Activated naive CD4-positive, alpha-beta T cell treated with anti-CD3 and anti-CD28 coated beads, Interleukin-2, amount 50 U/mL, for 24 hours (primary cell): Measurements from ENCODE around the gene CCR3.

Source experiments
- H3K27ac Mint-ChIP-seq: one replicate; pipeline ENCODE4 v1.8.0; 2021; ENCODE audit warnings: mild to moderate bottlenecking, mixed read lengths
- H3K27me3 Mint-ChIP-seq: one replicate; pipeline ENCODE4 v1.8.0; 2021; ENCODE audit warnings: mixed read lengths
- H3K36me3 Mint-ChIP-seq: one replicate; pipeline ENCODE4 v1.8.0; 2021; ENCODE audit warnings: mixed read lengths
- H3K4me1 Mint-ChIP-seq: one replicate; pipeline ENCODE4 v1.8.0; 2021; ENCODE audit warnings: mixed read lengths
- H3K4me3 Mint-ChIP-seq: one replicate; pipeline ENCODE4 v1.8.0; 2021; ENCODE audit warnings: mild to moderate bottlenecking, mixed read lengths
- H3K9me3 Mint-ChIP-seq: one replicate; pipeline ENCODE4 v1.8.0; 2021; ENCODE audit warnings: mixed read lengths

Gene CCR3

DNA sequence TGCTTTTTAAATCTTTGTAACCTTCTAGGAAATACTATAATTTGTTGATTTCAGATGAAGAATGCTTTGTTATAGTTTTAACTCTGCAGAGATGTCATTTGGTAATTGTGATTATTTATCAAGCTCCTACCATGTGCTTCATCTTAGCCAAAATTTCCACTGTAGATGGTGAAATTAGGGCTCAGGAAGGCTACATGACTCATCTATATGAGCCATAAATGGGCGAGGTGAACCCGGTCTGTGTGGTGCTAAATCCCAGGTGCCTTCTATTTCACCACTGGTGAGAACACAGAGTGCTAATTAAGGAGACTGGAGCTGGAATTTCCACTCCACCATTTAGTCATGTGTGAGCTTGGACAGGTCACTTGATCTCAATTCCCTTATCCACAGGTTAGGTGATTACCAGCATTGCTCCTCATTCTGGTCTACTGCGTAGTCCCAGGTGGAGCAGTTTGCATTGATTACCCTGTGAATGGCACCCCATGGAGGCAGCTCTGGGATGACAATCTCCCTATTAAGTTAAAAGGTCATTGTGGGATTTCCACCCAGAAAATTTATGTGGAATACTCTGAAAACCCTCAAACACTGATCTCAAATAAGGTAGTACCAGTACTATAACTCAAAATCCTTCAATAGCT lies 2.8 kb upstream of the CCR3 start:
- Mint-ChIP-seq H3K9me3 (no peaks in the 10 kb centered on the region), H3K36me3 (no peaks in the 10 kb centered on the region), H3K4me1 (no peaks in the 10 kb centered on the region), H3K27ac (no peak overlapping the region), H3K27me3 (peaks cover 9% of the 10 kb centered on the region), H3K4me3 (no peak overlapping the region)

DNA sequence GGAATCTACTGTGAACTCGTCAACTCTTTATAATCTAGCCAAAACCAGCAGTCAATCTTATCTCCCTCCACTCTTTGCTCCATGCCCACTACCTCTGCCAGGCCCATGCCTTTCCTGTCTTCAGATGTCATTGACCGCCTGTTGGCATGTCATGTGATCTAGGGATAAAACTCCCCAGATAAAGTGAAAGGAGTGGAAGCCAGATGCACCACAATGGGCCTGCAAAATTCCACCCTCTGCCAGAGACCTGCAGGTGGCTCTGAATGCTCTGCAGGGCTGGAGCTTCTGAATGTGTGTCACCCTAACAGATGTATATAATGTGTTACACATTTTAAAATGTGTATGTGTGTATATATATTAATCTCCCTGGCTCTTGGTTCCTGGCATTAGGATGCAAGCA lies 2.3 kb upstream of the CCR3 start:
- peaks cover 9% of the 10 kb centered on the region for H3K27me3 Mint-ChIP-seq

DNA sequence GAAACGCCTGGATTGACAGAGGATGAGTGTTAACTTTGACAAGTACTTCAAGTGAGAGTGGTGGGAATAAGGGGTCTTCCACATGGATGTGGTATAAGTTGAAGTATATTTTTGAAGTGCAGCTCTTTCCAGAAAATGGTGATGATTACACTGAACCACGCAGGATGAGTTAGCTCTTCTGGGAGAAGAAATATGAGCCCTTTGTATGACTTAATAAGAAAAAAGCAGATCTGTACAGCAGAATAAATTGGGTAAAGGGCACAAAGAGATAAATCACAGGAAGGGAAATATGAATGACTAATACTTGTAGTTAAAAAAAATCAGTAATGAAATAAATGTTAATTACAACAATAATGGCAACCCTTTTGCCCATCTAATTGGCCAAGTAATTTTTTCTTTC lies 1.3 kb downstream of the CCR3 start:
- H3K4me1 Mint-ChIP-seq: no peaks in the 10 kb centered on the region
- H3K27me3 Mint-ChIP-seq: peaks cover 7% of the 10 kb centered on the region
- no peaks in the 10 kb centered on the region for H3K9me3 Mint-ChIP-seq
- no peaks in the 10 kb centered on the region for H3K36me3 Mint-ChIP-seq
- H3K27ac Mint-ChIP-seq: peak overlapping the region; percentile 31
- no peak overlapping the region for H3K4me3 Mint-ChIP-seq

More for the DNA sequence above, 2.3 kb upstream of the CCR3 start:
- Mint-ChIP-seq H3K4me1 (no peaks in the 10 kb centered on the region), H3K9me3 (no peaks in the 10 kb centered on the region), H3K36me3 (no peaks in the 10 kb centered on the region), H3K4me3 (no peak overlapping the region), H3K27ac (no peak overlapping the region)

DNA sequence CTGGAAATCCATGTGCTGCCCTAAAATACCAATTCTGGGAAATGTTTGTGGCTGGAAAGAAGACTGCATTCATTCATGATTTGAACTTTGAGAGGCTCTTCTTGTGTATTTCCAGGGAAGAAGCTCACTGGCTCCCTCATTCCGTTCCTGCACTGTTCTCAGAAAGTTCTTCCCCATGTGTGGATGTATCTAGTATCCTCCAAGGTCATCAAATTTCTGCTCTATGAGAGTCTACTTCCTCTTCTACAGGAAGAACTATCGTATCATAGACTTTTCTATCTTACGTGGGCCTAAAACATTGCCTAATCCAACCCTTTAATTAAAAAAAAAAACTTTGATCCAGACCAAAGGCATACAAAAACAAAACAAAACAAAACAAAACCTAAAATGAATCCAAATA lies 2.9 kb downstream of the CCR3 start:
- H3K9me3 Mint-ChIP-seq: no peaks in the 10 kb centered on the region
- H3K27ac Mint-ChIP-seq: no peak overlapping the region
- H3K36me3 Mint-ChIP-seq: no peaks in the 10 kb centered on the region
- H3K27me3 Mint-ChIP-seq: peaks cover 6% of the 10 kb centered on the region
- no peak overlapping the region for H3K4me3 Mint-ChIP-seq
- no peaks in the 10 kb centered on the region for H3K4me1 Mint-ChIP-seq

DNA sequence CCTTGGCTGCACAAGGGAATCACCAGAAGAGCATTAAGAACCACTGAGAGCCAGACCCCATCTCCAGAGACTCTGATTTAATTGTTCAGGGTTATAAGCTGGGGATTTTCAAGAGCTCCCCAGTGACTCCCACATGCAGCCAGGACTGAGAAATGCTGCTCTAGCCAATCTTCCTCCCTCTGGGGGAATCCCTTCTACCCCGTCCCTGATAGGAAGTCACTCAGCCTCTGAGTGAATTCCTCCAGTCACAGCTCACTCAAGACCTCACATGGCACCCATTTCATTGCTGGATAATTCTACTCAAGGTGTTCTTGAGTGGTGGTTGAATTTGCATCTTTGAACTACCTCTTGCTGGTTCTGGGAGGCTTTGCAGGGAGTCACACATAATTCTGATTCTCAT lies 10.7 kb downstream of the CCR3 start:
- H3K27ac Mint-ChIP-seq: no peak overlapping the region
- H3K4me1 Mint-ChIP-seq: no peaks in the 10 kb centered on the region
- no peaks in the 10 kb centered on the region for H3K36me3 Mint-ChIP-seq
- H3K4me3 Mint-ChIP-seq: no peak overlapping the region
- H3K27me3 Mint-ChIP-seq: peaks cover 4% of the 10 kb centered on the region
- H3K9me3 Mint-ChIP-seq: no peaks in the 10 kb centered on the region

DNA sequence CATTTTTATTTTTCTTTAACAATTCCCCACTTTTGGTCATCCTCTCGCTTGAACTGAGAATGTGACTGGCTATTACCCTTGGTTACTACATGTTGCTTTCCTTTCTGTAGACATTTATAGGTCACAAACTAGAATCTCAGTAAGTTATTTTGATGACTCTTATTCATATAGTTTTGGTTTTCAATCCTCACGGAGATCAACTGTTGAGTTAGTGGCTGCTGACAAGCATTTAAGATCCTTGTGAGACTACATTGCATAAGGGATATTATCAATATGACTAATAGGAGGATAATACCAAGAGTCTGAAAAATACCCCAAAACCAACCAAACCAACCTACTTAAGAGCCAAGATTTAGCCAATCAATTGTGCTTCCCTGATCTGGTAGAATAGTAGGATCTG lies 16.3 kb downstream of the CCR3 start:
- Mint-ChIP-seq H3K4me1 (peaks cover 6% of the 10 kb centered on the region), H3K27me3 (peaks cover 1% of the 10 kb centered on the region)

DNA sequence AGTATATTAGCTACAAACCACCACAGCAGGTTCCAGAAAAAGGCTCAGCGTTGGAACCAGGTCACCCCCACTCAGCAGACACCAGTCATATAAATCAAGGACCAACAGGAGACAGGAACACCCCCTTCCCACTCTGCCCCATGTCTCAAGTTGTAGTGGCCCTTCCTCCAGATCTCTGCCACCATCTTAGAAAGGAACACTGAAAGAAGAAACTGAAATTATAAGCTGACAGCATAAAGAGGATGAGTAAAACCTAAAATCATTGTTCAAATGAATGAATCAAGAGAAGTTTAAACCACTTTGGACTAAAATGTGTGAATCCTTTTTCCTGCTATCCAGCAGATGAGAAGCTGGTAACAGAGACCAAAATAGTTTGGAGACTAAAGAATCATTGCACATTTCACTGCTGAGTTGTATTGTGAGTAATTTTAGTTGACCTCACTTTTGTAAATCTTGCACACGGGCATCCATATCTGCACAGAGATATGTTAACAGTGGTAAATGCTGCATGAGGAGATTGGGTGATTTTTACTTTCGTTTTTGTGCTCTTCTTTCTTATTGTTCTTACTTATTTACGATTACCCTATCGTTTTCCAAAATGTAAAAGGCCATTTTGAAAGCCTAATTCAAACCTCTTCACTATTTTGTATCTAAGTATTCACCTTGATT lies 19.8 kb downstream of the CCR3 start:
- peaks cover 5% of the 10 kb centered on the region for H3K9me3 Mint-ChIP-seq
- peaks cover 4% of the 10 kb centered on the region for H3K36me3 Mint-ChIP-seq
- no peaks in the 10 kb centered on the region for H3K27me3 Mint-ChIP-seq
- peak overlapping the region; percentile 4 for H3K27ac Mint-ChIP-seq
- H3K4me3 Mint-ChIP-seq: no peak overlapping the region
- H3K4me1 Mint-ChIP-seq: peaks cover 6% of the 10 kb centered on the region

More for the DNA sequence above, 16.3 kb downstream of the CCR3 start:
- Mint-ChIP-seq H3K4me3 (no peak overlapping the region), H3K9me3 (peaks cover 5% of the 10 kb centered on the region), H3K36me3 (peaks cover 4% of the 10 kb centered on the region), H3K27ac (no peak overlapping the region)

DNA sequence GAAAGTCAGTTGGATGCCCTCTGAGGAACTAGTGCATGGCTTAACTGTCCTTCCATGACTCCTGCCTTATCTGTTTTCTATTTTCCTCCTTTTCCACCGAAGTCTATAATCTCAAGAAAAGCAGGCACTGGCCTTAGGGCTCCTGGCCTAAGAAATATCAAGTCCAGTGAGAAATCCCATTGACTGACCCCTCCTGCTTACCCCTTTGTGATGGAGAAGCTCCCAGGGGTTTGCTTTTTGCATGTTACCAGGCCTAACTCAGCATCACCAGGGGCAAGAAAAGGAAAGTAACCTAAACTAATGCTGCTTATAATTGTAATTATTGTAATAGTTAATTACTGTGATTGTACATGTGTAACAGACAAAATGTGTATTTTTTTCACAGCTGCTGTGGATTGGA lies 21.7 kb downstream of the CCR3 start:
- Mint-ChIP-seq H3K4me1 (peaks cover 6% of the 10 kb centered on the region), H3K36me3 (peaks cover 4% of the 10 kb centered on the region), H3K27ac (no peak overlapping the region), H3K27me3 (no peaks in the 10 kb centered on the region), H3K9me3 (peaks cover 5% of the 10 kb centered on the region), H3K4me3 (no peak overlapping the region)

DNA sequence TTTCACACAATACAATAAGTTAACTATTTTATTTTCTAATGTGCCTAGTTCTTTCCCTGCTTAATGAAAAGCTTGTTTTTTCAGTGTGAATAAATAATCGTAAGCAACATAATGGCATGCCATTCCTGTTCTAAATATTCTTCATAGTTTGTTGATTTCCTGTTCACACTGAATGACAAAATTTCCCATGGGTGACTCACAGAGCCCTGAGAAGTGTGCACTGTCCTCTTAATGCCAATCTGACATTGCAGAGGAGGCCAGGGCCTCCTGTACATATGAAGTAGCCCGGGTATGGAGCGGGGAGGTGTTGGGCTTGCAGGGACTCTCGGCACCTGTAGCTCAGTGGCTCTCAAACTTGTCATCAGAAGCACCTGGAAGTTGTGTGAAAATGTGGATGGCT lies 24.3 kb downstream of the CCR3 start:
- no peak overlapping the region for H3K4me3 Mint-ChIP-seq
- H3K4me1 Mint-ChIP-seq: peaks cover 11% of the 10 kb centered on the region
- H3K27me3 Mint-ChIP-seq: peaks cover 3% of the 10 kb centered on the region
- H3K36me3 Mint-ChIP-seq: no peaks in the 10 kb centered on the region
- H3K9me3 Mint-ChIP-seq: no peaks in the 10 kb centered on the region
- H3K27ac Mint-ChIP-seq: no peak overlapping the region

DNA sequence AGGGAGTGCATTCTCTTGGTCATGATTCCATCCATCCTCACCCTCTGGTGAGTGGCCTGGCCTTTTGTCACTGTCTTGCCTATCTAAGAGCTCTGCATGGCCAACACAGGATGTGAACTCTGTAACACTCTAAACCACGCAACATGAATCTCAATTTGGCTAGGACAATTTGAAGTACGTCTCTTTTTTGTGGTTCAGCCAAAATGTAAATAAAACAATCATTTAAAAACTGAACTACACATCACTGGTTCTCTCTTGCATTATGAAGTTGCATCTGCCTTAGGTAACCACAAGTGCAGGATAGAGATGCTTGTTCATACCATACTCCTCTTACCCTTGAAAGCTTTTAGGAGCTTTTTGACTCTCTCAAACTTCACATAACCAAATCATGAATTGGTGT lies 27.3 kb downstream of the CCR3 start:
- H3K4me3 Mint-ChIP-seq: no peak overlapping the region
- peaks cover 4% of the 10 kb centered on the region for H3K27me3 Mint-ChIP-seq
- no peaks in the 10 kb centered on the region for H3K36me3 Mint-ChIP-seq
- H3K9me3 Mint-ChIP-seq: no peaks in the 10 kb centered on the region
- H3K27ac Mint-ChIP-seq: no peak overlapping the region
- peaks cover 6% of the 10 kb centered on the region for H3K4me1 Mint-ChIP-seq

DNA sequence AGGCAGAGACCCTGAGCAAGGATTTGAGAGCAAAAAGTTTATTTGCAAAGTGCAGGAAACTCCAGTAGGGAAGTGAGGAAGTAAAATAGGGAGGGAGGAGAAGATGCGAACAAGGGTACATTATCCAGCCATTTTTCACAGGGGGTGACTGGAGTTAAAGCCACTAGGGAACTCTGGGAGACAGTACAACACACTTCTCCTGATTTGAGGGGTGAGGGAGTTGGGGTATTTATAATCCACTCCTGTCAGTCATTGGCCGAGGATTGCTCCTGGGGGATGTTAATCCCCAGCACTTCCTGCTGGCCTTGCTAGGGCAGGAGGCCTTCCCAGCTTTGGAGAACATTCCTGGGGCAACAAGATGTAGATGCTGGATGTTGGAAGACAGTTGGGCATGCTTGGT lies 28.2 kb downstream of the CCR3 start:
- Mint-ChIP-seq H3K27ac (no peak overlapping the region), H3K36me3 (no peaks in the 10 kb centered on the region), H3K4me1 (peaks cover 6% of the 10 kb centered on the region), H3K27me3 (peaks cover 4% of the 10 kb centered on the region), H3K9me3 (no peaks in the 10 kb centered on the region), H3K4me3 (no peak overlapping the region)

DNA sequence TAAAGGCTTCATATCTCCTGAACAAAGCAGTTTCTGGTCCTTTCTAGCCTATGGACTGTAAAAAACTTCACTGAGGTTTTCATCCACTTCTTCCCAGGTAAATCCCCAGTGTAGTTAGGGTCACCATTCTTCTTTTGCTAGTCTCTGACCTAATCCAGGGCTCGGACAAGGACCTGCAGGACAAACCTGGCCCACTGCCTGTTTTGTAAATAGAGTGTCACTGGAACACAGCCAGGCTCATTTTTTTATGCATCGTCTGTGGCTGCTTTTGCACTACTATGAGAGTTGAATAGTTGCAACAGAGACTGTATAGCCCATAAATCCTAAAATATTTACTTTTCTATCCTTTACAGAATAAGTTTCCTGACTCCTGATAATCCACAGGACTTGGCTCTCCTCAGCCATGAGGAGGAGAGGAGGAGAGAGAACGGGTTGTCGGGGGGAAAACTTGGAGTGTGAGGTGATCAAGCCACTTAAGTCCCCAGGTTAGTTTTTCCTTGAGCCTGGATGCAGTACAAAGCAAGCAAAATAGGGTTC lies 29.0 kb downstream of the CCR3 start:
- no peaks in the 10 kb centered on the region for H3K36me3 Mint-ChIP-seq
- H3K4me3 Mint-ChIP-seq: no peak overlapping the region
- H3K27me3 Mint-ChIP-seq: peaks cover 4% of the 10 kb centered on the region
- H3K4me1 Mint-ChIP-seq: peaks cover 6% of the 10 kb centered on the region
- no peak overlapping the region for H3K27ac Mint-ChIP-seq
- no peaks in the 10 kb centered on the region for H3K9me3 Mint-ChIP-seq

DNA sequence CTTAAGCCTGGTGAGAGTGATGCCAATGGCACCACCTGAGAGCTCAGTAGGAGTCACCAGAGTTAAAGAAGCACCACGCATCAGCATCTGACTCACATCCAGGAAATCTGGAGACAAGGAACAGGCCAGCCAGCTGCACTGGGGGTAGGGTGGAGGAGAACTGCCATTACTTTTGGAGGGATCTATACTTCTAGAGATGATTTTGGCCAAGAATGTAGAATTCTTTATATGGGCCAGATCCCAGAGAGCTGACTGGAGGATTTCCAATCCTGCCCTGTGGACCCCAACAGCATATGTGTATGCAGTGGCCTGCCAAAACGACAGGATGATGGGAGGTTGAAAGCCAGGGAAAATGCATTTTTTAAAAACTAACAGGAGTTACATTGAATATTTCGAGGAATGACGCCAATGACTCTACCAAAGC lies 29.8 kb downstream of the CCR3 start:
- peaks cover 4% of the 10 kb centered on the region for H3K27me3 Mint-ChIP-seq
- H3K4me3 Mint-ChIP-seq: no peak overlapping the region
- H3K27ac Mint-ChIP-seq: no peak overlapping the region
- H3K4me1 Mint-ChIP-seq: peaks cover 10% of the 10 kb centered on the region
- H3K36me3 Mint-ChIP-seq: no peaks in the 10 kb centered on the region
- no peaks in the 10 kb centered on the region for H3K9me3 Mint-ChIP-seq

DNA sequence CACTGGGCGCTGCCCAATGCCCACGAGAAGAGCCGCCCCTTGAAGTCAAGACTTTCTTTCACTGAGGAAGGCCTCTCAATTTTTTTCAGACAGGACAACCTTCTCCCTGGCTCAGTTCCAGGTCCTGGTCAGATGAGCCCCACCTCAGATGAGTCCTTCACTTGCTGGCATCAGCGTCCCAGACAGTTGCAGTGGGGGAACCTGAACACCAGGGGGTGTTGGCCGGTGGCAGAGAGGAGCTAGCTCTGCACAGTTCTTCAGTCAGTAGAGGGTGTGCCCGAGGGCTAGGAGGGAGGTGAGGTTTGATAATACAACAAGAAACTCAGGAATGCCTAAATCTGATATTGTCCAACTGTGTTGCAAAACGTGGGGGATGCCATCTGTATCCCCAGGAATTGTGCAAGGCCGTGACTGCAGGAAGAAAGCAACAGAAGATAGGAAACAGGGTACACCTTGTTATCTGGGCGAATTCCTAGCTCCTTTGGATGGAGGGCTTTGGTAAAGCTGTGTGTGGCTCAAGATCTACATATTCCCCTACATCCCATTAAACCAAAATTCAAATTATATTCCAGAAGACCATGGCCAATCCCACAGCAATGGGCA lies 34.3 kb downstream of the CCR3 start:
- H3K36me3 Mint-ChIP-seq: no peaks in the 10 kb centered on the region
- no peak overlapping the region for H3K27ac Mint-ChIP-seq
- H3K9me3 Mint-ChIP-seq: no peaks in the 10 kb centered on the region
- no peak overlapping the region for H3K4me3 Mint-ChIP-seq
- peaks cover 1% of the 10 kb centered on the region for H3K27me3 Mint-ChIP-seq
- H3K4me1 Mint-ChIP-seq: peaks cover 29% of the 10 kb centered on the region

DNA sequence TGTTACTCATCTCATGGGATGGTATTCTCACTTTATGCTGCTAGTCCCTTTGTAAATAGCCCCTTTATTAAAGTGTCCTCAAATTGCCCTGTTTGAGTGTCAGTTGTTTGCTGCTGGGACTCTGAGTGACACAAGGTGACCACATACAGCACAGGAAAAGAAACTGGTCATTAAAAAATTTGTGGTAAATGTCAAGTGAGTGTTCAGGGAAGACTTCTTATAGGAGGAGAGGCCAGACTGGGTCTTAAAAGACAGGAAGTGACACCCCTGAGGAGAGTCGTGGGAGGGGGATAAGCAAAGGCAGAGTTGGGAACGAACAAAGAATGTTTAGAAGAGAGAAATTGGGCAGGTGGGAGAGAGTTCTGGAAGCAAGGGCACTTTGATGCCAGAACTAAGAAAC lies 35.2 kb downstream of the CCR3 start:
- H3K9me3 Mint-ChIP-seq: no peaks in the 10 kb centered on the region
- peak overlapping the region; percentile 86 for H3K27ac Mint-ChIP-seq
- H3K27me3 Mint-ChIP-seq: peaks cover 1% of the 10 kb centered on the region
- peak overlapping the region; percentile 27 for H3K4me3 Mint-ChIP-seq
- H3K4me1 Mint-ChIP-seq: peaks cover 31% of the 10 kb centered on the region
- no peaks in the 10 kb centered on the region for H3K36me3 Mint-ChIP-seq
